Measurements from ENCODE around the gene PPP1R12A.

DNA sequence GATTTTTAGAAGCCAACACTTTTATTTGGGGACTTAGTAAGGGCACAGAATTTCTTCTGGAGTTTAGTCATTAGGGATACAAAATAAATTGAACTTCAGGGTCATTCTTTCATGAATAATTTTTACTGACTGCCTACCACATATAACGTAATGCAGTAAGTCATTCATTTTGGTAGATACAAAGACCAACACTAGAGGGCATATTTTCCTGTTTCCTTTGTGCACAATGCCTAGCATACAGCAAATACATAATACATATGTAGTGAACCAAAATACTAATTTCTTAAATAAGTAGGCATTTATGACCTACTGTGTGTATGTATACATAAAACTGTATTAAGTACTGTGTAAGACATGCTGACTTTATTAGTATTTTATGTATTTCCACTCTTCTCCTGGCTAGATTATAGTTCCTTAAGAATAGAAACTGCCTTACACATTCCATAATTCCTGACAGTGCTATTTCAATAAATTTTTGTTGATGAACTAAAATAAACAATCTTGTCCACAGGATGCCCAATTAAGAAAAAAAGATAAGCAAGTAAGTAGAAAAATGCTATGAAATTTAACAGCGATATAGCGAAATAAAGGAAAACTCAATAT is 47.9 kb downstream of the PPP1R12A start:
- TF ChIP-seq BHLHE40 (IDR thresholded peaks at IDR 0.05; ENCODE audit: borderline replicate concordance) (no peak), CTBP1 (IDR thresholded peaks at IDR 0.05; ENCODE audit: borderline replicate concordance) (no peak), FOXM1 (IDR thresholded peaks at IDR 0.05; ENCODE audit: borderline replicate concordance) (no peak), ELF4 (IDR thresholded peaks at IDR 0.05) (no peak), L3MBTL2 (conservative IDR thresholded peaks at IDR 0.05) (no peak), SUZ12 (IDR thresholded peaks at IDR 0.05) (no peak), ZNF384 (IDR thresholded peaks at IDR 0.05) (no peak), SP1 (IDR thresholded peaks at IDR 0.05) (no peak), NFRKB (IDR thresholded peaks at IDR 0.05) (no peak), LEF1 (IDR thresholded peaks at IDR 0.05; ENCODE audit: borderline replicate concordance) (no peak), FOXK2 (IDR thresholded peaks at IDR 0.05) (no peak)

Measured in HEK293T (cell line).